Gastroesophageal sphincter (tissue), 3 donors: ENCODE data around the gene NEDD4L.

ENCODE experiments used
- POLR2A ChIP-seq, 2 donors: fragments of 450-650 bp; IDR thresholded peaks; one replicate each; pipeline ENCODE4 v1.6.1; 2017; ENCODE audit warnings: antibody characterized with exemption in 2 of 2, mild to moderate bottlenecking in 2 of 2, moderate library complexity in 1 of 2
- TF ChIP-seq, protein P1 (sequence below), 4 experiments: fragments of 200-600 bp in 2 of 4; fragments of 450-650 bp in 2 of 4; sonication (generic) in 1 of 4; IDR thresholded peaks; one replicate each; pipeline ENCODE4 v1.5.1; 2017 to 2019; ENCODE audit warnings: antibody characterized with exemption in 4 of 4, mild to moderate bottlenecking in 2 of 4, moderate library complexity in 2 of 4

- TF ChIP-seq, protein P1, sequence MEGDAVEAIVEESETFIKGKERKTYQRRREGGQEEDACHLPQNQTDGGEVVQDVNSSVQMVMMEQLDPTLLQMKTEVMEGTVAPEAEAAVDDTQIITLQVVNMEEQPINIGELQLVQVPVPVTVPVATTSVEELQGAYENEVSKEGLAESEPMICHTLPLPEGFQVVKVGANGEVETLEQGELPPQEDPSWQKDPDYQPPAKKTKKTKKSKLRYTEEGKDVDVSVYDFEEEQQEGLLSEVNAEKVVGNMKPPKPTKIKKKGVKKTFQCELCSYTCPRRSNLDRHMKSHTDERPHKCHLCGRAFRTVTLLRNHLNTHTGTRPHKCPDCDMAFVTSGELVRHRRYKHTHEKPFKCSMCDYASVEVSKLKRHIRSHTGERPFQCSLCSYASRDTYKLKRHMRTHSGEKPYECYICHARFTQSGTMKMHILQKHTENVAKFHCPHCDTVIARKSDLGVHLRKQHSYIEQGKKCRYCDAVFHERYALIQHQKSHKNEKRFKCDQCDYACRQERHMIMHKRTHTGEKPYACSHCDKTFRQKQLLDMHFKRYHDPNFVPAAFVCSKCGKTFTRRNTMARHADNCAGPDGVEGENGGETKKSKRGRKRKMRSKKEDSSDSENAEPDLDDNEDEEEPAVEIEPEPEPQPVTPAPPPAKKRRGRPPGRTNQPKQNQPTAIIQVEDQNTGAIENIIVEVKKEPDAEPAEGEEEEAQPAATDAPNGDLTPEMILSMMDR (IDR thresholded peaks at IDR 0.05) = no peak
- TF ChIP-seq POLR2A (IDR thresholded peaks at IDR 0.05) = no peak
Observed at GRCh38 chr18:58069099-58069498, 25.1 kb downstream of the NEDD4L start.
